Heart left ventricle (tissue), 16 donors: Measurements from ENCODE around the gene PCARE. TPM values are rescaled to one million over a fixed set of nuclear protein-coding genes. Genes with fewer than 3 reads are reported as not detected.
"Not testable (repeated sequence)": the region's sequence is repeated elsewhere in the genome, so short reads cannot be mapped to it uniquely, and the experiment has no call there.

Experiments used
- ATAC-seq, 4 donors: fragments of 200-7000 bp; cut with Tn5 transposase; one replicate each; pipeline ENCODE4 v1.9.1; 2020 to 2022; ENCODE audit warnings: moderate library complexity in 4 of 4, mild to moderate bottlenecking in 3 of 4, moderate number of reproducible peaks in 1 of 4
- DNase-seq, 5 donors: peaks; one replicate each; pipeline ENCODE4 v3.0.0-alpha.2; 2020
- H3K27ac ChIP-seq, 12 donors: fragments of 200-600 bp; sonication (generic) in 4 of 12; one replicate each; pipeline versions ENCODE4 v1.5.0 to v1.8.0; 2016 to 2022; ENCODE audit warnings: mild to moderate bottlenecking in 2 of 12
- H3K27me3 ChIP-seq, 9 donors: fragments of 200-600 bp; sonication (generic) in 2 of 9; one replicate each; pipeline versions ENCODE4 v1.5.1 to v1.8.0; 2016 to 2022; ENCODE audit warnings: mild to moderate bottlenecking in 3 of 9
- H3K36me3 ChIP-seq, 9 donors: fragments of 200-600 bp; sonication (generic) in 2 of 9; one replicate each; pipeline versions ENCODE4 v1.5.0 to v1.8.0; 2018 to 2022; ENCODE audit warnings: mild to moderate bottlenecking in 2 of 9
- H3K4me1 ChIP-seq, 12 donors: fragments of 200-600 bp; sonication (generic) in 4 of 12; one replicate each; pipeline versions ENCODE4 v1.5.0 to v1.8.0; 2016 to 2022; ENCODE audit warnings: mild to moderate bottlenecking in 3 of 12
- H3K4me3 ChIP-seq, 12 donors: fragments of 200-600 bp; sonication (generic) in 4 of 12; one replicate each; pipeline versions ENCODE4 v1.5.0 to v1.8.0; 2017 to 2022; ENCODE audit warnings: mild to moderate bottlenecking in 9 of 12, moderate library complexity in 4 of 12
- H3K9me3 ChIP-seq, 12 donors: fragments of 200-600 bp; sonication (generic) in 4 of 12; one replicate each; pipeline versions ENCODE4 v1.5.0 to v1.8.0; 2016 to 2022; ENCODE audit warnings: mild to moderate bottlenecking in 1 of 12
- POLR2A ChIP-seq, 2 donors: fragments of 450-650 bp; IDR thresholded peaks; one replicate each; pipeline ENCODE4 v1.6.1; 2017; ENCODE audit warnings: antibody characterized with exemption in 2 of 2, mild to moderate bottlenecking in 2 of 2, moderate library complexity in 2 of 2
- WGBS, 4 donors: extraction: QIAGEN DNeasy Blood & Tissue Kit in 2 of 4; methylation state at CpG; one replicate each; pipeline versions ENCODE4 v1.1.5 to v1.1.7; 2013 to 2018; 5-methylcytosine and 5-hydroxymethylcytosine counted together
- intact Hi-C, 10 donors: fragments of 100-400 bp; cut with DNase I; formaldehyde crosslinking; loops; one replicate each; pipeline versions ENCODE4 v1.11.1 to v1.14.2; 2022
- polyA plus RNA-seq, 2 donors: library from polyadenylated mRNA; stranded (reverse); fragments of 200-250 nt; gene quantifications; one replicate each; pipeline ENCODE4 v1.2.3, GENCODE V29; 2013
- total RNA-seq, 9 donors: library from RNA; depleted of rRNA in 2 of 9; stranded (reverse); fragments of >200 nt in 2 of 9; fragmentation: NEBNext Ultra II Directional in 3 of 9; extraction: Animal tissue kit (Norgen Biotek cat#: 25700) in 3 of 9; gene quantifications; one replicate each; pipeline versions ENCODE4 v1.1.0 to v1.2.4, GENCODE V29; 2016 to 2023
- TF ChIP-seq, protein P1 (sequence below), 12 donors: fragments of 200-600 bp; sonication (generic) in 4 of 12; IDR thresholded peaks; one replicate each; pipeline versions ENCODE4 v1.5.0 to v1.8.0; 2018 to 2022; ENCODE audit warnings: antibody characterized with exemption in 12 of 12, mild to moderate bottlenecking in 5 of 12
- donor health status: ischemic (EF 13 %, LVEDD 7.1; RV severe dilation, severe dysfunction).
- donor health status: healthy with polysubstance abuse.
- donor health status: DM: no; HTN: yes; CAD: no.
- donor health status: DM: no; HTN: no; CAD: no.
- donor health status: ischemic (EF 25% LVEDD 6.9; RV normal size, moderate dysfunction).
- donor health status: ischemic (EF 25% LVEDD 5.7; RV mildly dilated, moderate dysfunction).
- donor health status: healthy.
- donor health status: DM: yes; HTN: yes; CAD: no.
- donor health status: ischemic (EF 35%, LVEDD 5.7; RV mildly dilated, moderate dysfunction).
- donor health status: nonischemic (EF 11% LVEDD 7.7; RV severe dilation, severe dysfunction).
- donor health status: DM: yes; HTN: yes; CAD: no.
- donor health status: PGD.
- donor health status: ischemic (EF 29% LVEDD 5.4; RV normal size, mild dysfunction).
- donor health status: nonischemic (EF 23%, LVEDD 6.1; RV moderate dilation, normal function).

PCARE gene
- total and polyA plus RNA-seq, 11 donors = 0.10 to 2.4 (median 0.87) TPM

DNA sequence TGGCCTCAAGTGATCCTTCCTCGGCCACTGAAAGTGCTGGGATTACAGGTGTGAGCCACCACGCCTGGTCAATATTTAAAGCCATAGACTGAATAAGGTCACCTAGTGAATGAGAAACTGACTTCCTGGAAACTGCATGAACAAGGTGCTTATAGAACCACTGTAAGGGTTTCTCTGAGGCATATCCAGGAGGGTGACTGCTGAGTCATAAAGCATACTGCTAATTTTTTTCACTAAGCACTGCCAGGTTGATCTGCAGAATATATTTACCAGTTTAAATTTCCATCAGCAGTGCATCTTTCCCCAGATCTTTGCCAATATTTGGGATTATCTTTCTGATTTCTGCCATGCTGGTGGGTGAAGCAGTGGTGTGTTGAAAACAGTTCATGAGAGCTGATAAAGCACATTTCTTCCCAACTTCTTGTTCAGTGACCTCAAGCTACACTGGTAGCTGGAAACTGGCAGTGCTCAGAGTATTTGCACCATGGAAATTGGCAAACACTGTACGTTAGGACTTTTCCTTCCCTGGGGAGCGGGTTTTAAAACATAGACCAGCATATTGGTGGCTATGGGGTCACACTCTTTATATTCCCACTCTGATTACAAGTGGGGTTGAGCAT, 36.7 kb upstream of the PCARE start:
- DNase-seq (no peak), ATAC-seq (no peak)
- Histone ChIP-seq H3K4me3 (no peak overlapping the region), H3K4me1 (peaks cover 0 to 32% (median 7%) of the 10 kb centered on the region in 12 donors), H3K36me3 (no peaks in the 10 kb centered on the region), H3K27me3 (peaks cover 0 to 3% (median 0%) of the 10 kb centered on the region in 9 donors), H3K27ac (peak overlapping the region in 1 of 12 donors; percentile 7), H3K9me3 (no peaks in the 10 kb centered on the region)
- TF ChIP-seq, protein P1, sequence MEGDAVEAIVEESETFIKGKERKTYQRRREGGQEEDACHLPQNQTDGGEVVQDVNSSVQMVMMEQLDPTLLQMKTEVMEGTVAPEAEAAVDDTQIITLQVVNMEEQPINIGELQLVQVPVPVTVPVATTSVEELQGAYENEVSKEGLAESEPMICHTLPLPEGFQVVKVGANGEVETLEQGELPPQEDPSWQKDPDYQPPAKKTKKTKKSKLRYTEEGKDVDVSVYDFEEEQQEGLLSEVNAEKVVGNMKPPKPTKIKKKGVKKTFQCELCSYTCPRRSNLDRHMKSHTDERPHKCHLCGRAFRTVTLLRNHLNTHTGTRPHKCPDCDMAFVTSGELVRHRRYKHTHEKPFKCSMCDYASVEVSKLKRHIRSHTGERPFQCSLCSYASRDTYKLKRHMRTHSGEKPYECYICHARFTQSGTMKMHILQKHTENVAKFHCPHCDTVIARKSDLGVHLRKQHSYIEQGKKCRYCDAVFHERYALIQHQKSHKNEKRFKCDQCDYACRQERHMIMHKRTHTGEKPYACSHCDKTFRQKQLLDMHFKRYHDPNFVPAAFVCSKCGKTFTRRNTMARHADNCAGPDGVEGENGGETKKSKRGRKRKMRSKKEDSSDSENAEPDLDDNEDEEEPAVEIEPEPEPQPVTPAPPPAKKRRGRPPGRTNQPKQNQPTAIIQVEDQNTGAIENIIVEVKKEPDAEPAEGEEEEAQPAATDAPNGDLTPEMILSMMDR (IDR thresholded peaks at IDR 0.05) = no peak
- TF ChIP-seq POLR2A (IDR thresholded peaks at IDR 0.05) = no peak
- 68 to 79% (median 71%) methylated on average over 4 of the region's 4 CpGs for WGBS, 4 donors
- intact Hi-C loops = loop anchor here in 2 of 10 donors (5.0 to 10.0 kb wide), 2 partner anchors 39 to 96 kb away; partner anchors contain the start of gene PCARE (in 1 of the 2)

DNA sequence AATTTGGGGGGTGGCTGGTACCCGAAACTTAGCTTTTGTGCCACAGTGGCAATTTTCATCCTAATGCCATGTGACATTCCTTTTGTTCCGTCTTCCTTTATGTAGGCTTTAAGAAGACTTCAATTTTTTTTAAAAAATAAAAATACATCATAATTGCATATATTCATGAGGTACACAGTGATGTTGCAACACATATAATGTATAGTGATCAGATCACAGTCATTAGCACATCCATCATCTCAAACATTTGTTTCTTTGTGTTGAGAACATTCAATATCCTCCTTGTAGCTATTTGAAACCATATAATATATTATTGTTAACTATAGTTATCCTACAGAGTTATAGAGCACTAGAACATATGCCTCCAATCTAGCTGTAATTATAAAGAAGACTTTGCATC, 34.9 kb upstream of the PCARE start:
- 88 to 95% (median 93%) methylated on average over 2 of the region's 2 CpGs for WGBS, 4 donors
- DNase-seq (no peak), ATAC-seq (no peak)
- H3K9me3 ChIP-seq = no peaks in the 10 kb centered on the region
- TF ChIP-seq POLR2A (IDR thresholded peaks at IDR 0.05) = no peak
- TF ChIP-seq, protein P1 (IDR thresholded peaks at IDR 0.05) = no peak
- H3K27me3 ChIP-seq = no peaks in the 10 kb centered on the region
- no peak overlapping the region for H3K4me3 ChIP-seq
- intact Hi-C loops = no loop called here
- peaks cover 0 to 23% (median under 1%) of the 10 kb centered on the region in 12 donors for H3K4me1 ChIP-seq
- no peak overlapping the region for H3K27ac ChIP-seq
- no peaks in the 10 kb centered on the region for H3K36me3 ChIP-seq

DNA sequence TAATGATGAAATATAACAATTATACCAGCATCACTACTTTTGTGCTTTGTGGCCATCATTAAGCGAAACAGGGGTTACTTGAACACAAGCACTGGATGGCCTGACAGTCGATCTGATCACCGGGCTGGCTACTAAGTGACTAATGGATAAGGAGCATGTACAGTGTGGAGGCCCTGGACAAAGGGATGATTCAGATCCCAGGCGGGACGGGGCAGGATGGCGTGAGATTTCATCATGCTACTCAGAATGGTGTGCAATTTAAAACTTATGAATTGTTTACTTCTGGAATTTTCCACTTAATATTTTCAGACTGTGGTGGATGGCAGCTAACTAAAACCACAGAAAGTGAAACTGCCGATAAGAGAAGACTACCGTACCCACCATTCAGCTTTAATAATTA, 33.9 kb upstream of the PCARE start:
- ATAC-seq = peak in 1 of 4 donors; percentile 75
- peak in 1 of 5 donors; percentile 39 for DNase-seq
- Histone ChIP-seq H3K27me3 (no peaks in the 10 kb centered on the region), H3K4me3 (no peak overlapping the region), H3K4me1 (peaks cover 0 to 13% (median 0%) of the 10 kb centered on the region in 12 donors), H3K9me3 (no peaks in the 10 kb centered on the region), H3K27ac (no peak overlapping the region), H3K36me3 (no peaks in the 10 kb centered on the region)
- intact Hi-C loops = no loop called here
- TF ChIP-seq, protein P1 (IDR thresholded peaks at IDR 0.05) = no peak
- 69 to 85% (median 82%) methylated on average over 8 of the region's 8 CpGs for WGBS, 4 donors

DNA sequence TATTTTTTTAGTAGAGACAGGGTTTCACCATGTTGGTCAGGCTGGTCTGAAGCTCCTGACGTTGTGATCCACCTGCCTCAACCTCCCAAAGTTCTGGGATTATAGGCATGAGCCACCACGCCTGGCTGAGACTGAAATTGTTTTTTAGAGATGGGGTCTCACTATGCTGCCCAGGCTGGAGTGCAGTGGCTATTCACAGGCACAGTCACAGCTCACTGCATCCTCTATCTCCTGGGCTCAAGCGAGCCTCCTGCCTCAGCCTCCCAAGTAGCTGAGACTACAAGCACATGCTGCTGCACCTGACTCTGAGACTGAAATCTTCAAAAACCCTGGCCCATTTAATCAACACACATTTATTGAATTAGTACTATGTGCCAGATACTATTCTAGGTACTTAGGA, 33.2 kb upstream of the PCARE start:
- H3K4me3 ChIP-seq, H3K27me3 ChIP-seq, H3K36me3 ChIP-seq, intact Hi-C loops, H3K4me1 ChIP-seq, DNase-seq, ATAC-seq, H3K9me3 ChIP-seq, H3K27ac ChIP-seq: not testable (repeated sequence)
- WGBS, 4 donors = 87 to 91% (median 89%) methylated on average over 3 of the region's 3 CpGs

DNA sequence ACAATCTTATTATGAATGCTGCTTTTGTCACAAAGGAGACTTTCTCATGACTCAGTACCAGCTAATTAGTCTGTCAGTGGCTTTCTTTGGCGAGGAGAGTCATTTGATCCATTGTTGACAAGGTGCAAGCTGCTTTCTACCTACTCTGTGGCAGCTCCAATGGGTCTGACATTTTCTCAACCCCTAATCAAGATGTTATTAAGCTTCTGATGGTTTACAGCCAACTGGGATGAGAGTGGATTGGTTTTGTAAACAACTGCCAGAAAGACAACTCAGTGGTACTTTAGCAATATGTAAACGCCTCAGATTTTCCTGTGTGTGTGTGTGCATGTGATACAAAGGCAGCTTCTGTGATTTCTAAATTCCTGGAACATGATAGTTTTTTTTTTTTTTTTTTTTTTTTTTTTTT, 32.7 kb upstream of the PCARE start:
- TF ChIP-seq, protein P1 (IDR thresholded peaks at IDR 0.05) = no peak
- no peak for TF ChIP-seq POLR2A (IDR thresholded peaks at IDR 0.05)
- ATAC-seq (peak in 1 of 4 donors; percentile 43), DNase-seq (no peak)
- no peak overlapping the region for H3K4me3 ChIP-seq
- no peaks in the 10 kb centered on the region for H3K27me3 ChIP-seq
- intact Hi-C loops = no loop called here
- 57 to 68% (median 62%) methylated on average over 2 of the region's 2 CpGs for WGBS, 4 donors
- H3K4me1 ChIP-seq = peaks cover 0 to 9% (median 0%) of the 10 kb centered on the region in 12 donors
- no peak overlapping the region for H3K27ac ChIP-seq
- H3K9me3 ChIP-seq = no peaks in the 10 kb centered on the region
- H3K36me3 ChIP-seq = no peaks in the 10 kb centered on the region
